CD14-positive monocyte (primary cell): ENCODE measurements around the gene RBFOX1. TPM values are rescaled to one million over a fixed set of nuclear protein-coding genes. Genes with fewer than 3 reads are reported as not detected.

Experiments used
- DNase-seq, 3 donors: peaks; one replicate each; pipeline ENCODE4 v3.0.0-alpha.2; 2011 to 2022
- H2AFZ ChIP-seq: 2 replicates; pipeline ENCODE4 v1.6.0; 2012; ENCODE audit warnings: mild to moderate bottlenecking, low read depth, low read length, inconsistent platforms; ENCODE audit not compliant: insufficient read depth, poor library complexity, severe bottlenecking
- H3K27ac ChIP-seq, 2 donors: 1 replicate in 1 of 2; 2 replicates in 1 of 2; pipeline ENCODE4 v1.5.1; 2012 to 2013; ENCODE audit warnings: low read length in 2 of 2, control low read depth in 1 of 2, inconsistent platforms in 1 of 2, low read depth in 1 of 2, mild to moderate bottlenecking in 1 of 2
- H3K27me3 ChIP-seq, 2 donors: one replicate each; pipeline versions ENCODE4 v1.6.0 to v1.6.1; 2011 to 2013; ENCODE audit warnings: low read length in 2 of 2; ENCODE audit not compliant: control insufficient read depth in 2 of 2, insufficient read depth in 2 of 2
- H3K36me3 ChIP-seq, 2 donors: replicated peaks in 1 of 2; 1 replicate in 1 of 2; 2 replicates in 1 of 2; pipeline versions ENCODE4 v1.5.1 to v1.6.1; 2012 to 2013; ENCODE audit warnings: low read length in 2 of 2, control low read depth in 1 of 2, inconsistent platforms in 1 of 2, mild to moderate bottlenecking in 1 of 2; ENCODE audit not compliant: insufficient read depth in 2 of 2, control insufficient read depth in 1 of 2
- H3K4me1 ChIP-seq, 2 donors: 1 replicate in 1 of 2; 2 replicates in 1 of 2; pipeline versions ENCODE4 v1.5.1 to v1.6.1; 2012 to 2013; ENCODE audit warnings: low read length in 2 of 2, control low read depth in 1 of 2, inconsistent platforms in 1 of 2, mild to moderate bottlenecking in 1 of 2, moderate library complexity in 1 of 2; ENCODE audit not compliant: insufficient read depth in 2 of 2, control insufficient read depth in 1 of 2
- H3K4me2 ChIP-seq: replicated peaks from 2 replicates; pipeline ENCODE3; 2012; ENCODE audit warnings: low read length, moderate library complexity, mild to moderate bottlenecking; ENCODE audit not compliant: poor library complexity, severe bottlenecking; ENCODE audit errors: extremely low read depth
- H3K4me3 ChIP-seq, 3 experiments: fragments of 200-600 bp in 1 of 3; sonication (generic) in 1 of 3; replicated peaks in 1 of 3; 1 replicate in 2 of 3; 2 replicates in 1 of 3; pipeline ENCODE4 v1.5.1; 2011 to 2013; ENCODE audit warnings: low read length in 3 of 3, mild to moderate bottlenecking in 3 of 3, control low read depth in 2 of 3, low read depth in 2 of 3, inconsistent platforms in 1 of 3, moderate library complexity in 1 of 3
- H3K79me2 ChIP-seq: 2 replicates; pipeline ENCODE4 v1.6.0; 2012; ENCODE audit warnings: mild to moderate bottlenecking, control low read depth, inconsistent platforms, low read length, moderate library complexity; ENCODE audit not compliant: insufficient read depth
- H3K9ac ChIP-seq: 2 replicates; pipeline ENCODE4 v1.6.0; 2017; ENCODE audit warnings: low read length, mild to moderate bottlenecking; ENCODE audit not compliant: insufficient read depth, poor library complexity, severe bottlenecking
- H3K9me3 ChIP-seq, 2 donors: replicated peaks in 1 of 2; 1 replicate in 1 of 2; 2 replicates in 1 of 2; pipeline versions ENCODE4 v1.5.1 to v1.6.1; 2012 to 2013; ENCODE audit warnings: low read length in 2 of 2, control low read depth in 1 of 2; ENCODE audit not compliant: control insufficient read depth in 1 of 2, insufficient read depth in 1 of 2
- H4K20me1 ChIP-seq: 2 replicates; pipeline ENCODE4 v1.6.0; 2012; ENCODE audit warnings: mild to moderate bottlenecking, low read length, control low read depth, moderate library complexity; ENCODE audit not compliant: insufficient read depth
- H3K27ac Mint-ChIP-seq, 7 donors: one replicate each; pipeline ENCODE4 v1.8.0; 2020; ENCODE audit warnings: mild to moderate bottlenecking in 7 of 7, mixed read lengths in 7 of 7, moderate library complexity in 6 of 7, inconsistent platforms in 2 of 7
- H3K27me3 Mint-ChIP-seq, 3 donors: one replicate each; pipeline ENCODE4 v1.8.0; 2021 to 2022; ENCODE audit warnings: low read depth in 3 of 3, mild to moderate bottlenecking in 3 of 3, mixed read lengths in 3 of 3, moderate library complexity in 3 of 3, inconsistent platforms in 1 of 3
- H3K36me3 Mint-ChIP-seq, 2 donors: one replicate each; pipeline ENCODE4 v1.8.0; 2020; ENCODE audit warnings: mixed read lengths in 2 of 2, inconsistent platforms in 1 of 2, mild to moderate bottlenecking in 1 of 2
- H3K4me1 Mint-ChIP-seq: one replicate; pipeline ENCODE4 v1.8.0; 2020; ENCODE audit warnings: mild to moderate bottlenecking, mixed read lengths
- H3K4me3 Mint-ChIP-seq, 2 donors: one replicate each; pipeline ENCODE4 v1.8.0; 2020; ENCODE audit warnings: mild to moderate bottlenecking in 2 of 2, mixed read lengths in 2 of 2, moderate library complexity in 1 of 2
- H3K9me3 Mint-ChIP-seq, 7 donors: one replicate each; pipeline ENCODE4 v1.8.0; 2020 to 2022; ENCODE audit warnings: mixed read lengths in 7 of 7, mild to moderate bottlenecking in 6 of 7, moderate library complexity in 6 of 7, inconsistent platforms in 2 of 7
- CTCF ChIP-seq: fragments of 200-600 bp; IDR thresholded peaks from one replicate; pipeline ENCODE4 v1.8.0; 2022; ENCODE audit warnings: antibody characterized with exemption, mild to moderate bottlenecking
- WGBS: methylation state at CpG from one replicate; pipeline ENCODE4 v1.1.5; 2013; ENCODE audit warnings: missing lambda C conversion rate; ENCODE audit not compliant: insufficient coverage; 5-methylcytosine and 5-hydroxymethylcytosine counted together
- intact Hi-C, 2 donors: fragments of 100-400 bp; cut with micrococcal nuclease; formaldehyde crosslinking; loops; one replicate each; pipeline versions ENCODE4 v1.15.0 to v1.15.1; 2023
- polyA plus RNA-seq, 3 donors: library from polyadenylated mRNA; depleted of rRNA in 1 of 3; unstranded in 2 of 3; stranded (reverse) in 1 of 3; fragments of 300-500 nt in 2 of 3; fragments of >200 nt in 1 of 3; fragmentation: Illumina TruSeq in 2 of 3; gene quantifications; 1 replicate in 2 of 3; 2 replicates in 1 of 3; pipeline ENCODE4 v1.2.3, GENCODE V29; 2012 to 2021

Gene RBFOX1
- polyA plus RNA-seq, 3 donors, result not detected

- no peak for DNase-seq
- Mint-ChIP-seq H3K27ac (no peak overlapping the region), H3K9me3 (peaks cover 0 to 11% (median 1%) of the 10 kb centered on the region in 7 donors), H3K4me1 (no peaks in the 10 kb centered on the region), H3K36me3 (no peaks in the 10 kb centered on the region), H3K27me3 (no peaks in the 10 kb centered on the region), H3K4me3 (no peak overlapping the region)
- Histone ChIP-seq H3K4me1 (no peaks in the 10 kb centered on the region), H3K9me3 (peaks cover 0 to 7% of the 10 kb centered on the region in 2 donors), H2AFZ (no peak overlapping the region), H3K9ac (no peak overlapping the region), H4K20me1 (no peaks in the 10 kb centered on the region), H3K36me3 (no peaks in the 10 kb centered on the region), H3K27ac (no peak overlapping the region), H3K4me3 (no peak overlapping the region), H3K79me2 (no peaks in the 10 kb centered on the region), H3K27me3 (no peaks in the 10 kb centered on the region), H3K4me2 (no peak overlapping the region)
- 94% methylated on average over 6 of the region's 6 CpGs for WGBS
- intact Hi-C loops, result no loop called here
- TF ChIP-seq CTCF, result no peak
Observed at GRCh38 chr16:7526736-7527135, 194.1 kb downstream of the RBFOX1 start.

GRCh38 chr16:7532534-7532933 lies 199.9 kb downstream of the RBFOX1 start:
- Histone ChIP-seq H4K20me1 (no peaks in the 10 kb centered on the region), H3K4me1 (no peaks in the 10 kb centered on the region), H3K4me2 (no peak overlapping the region), H3K9ac (no peak overlapping the region), H3K27ac (no peak overlapping the region), H3K9me3 (peaks cover 0 to 8% of the 10 kb centered on the region in 2 donors), H3K4me3 (no peak overlapping the region), H2AFZ (no peak overlapping the region), H3K27me3 (no peaks in the 10 kb centered on the region), H3K36me3 (no peaks in the 10 kb centered on the region), H3K79me2 (no peaks in the 10 kb centered on the region)
- DNase-seq, result no peak
- 66% methylated on average over 5 of the region's 6 CpGs for WGBS
- intact Hi-C loops, result no loop called here
- no peak for TF ChIP-seq CTCF
- Mint-ChIP-seq H3K4me3 (no peak overlapping the region), H3K36me3 (no peaks in the 10 kb centered on the region), H3K27me3 (no peaks in the 10 kb centered on the region), H3K9me3 (peaks cover 0 to 9% (median 3%) of the 10 kb centered on the region in 7 donors), H3K4me1 (no peaks in the 10 kb centered on the region), H3K27ac (no peak overlapping the region)
